ENCODE data around the gene RBM33. TPM values are rescaled to one million over a fixed set of nuclear protein-coding genes. Genes with fewer than 3 reads are reported as not detected.

The RBM33 gene
- total and polyA plus RNA-seq, 2 experiments from 2014 or later, result 10.5 to 36.0 TPM

DNA sequence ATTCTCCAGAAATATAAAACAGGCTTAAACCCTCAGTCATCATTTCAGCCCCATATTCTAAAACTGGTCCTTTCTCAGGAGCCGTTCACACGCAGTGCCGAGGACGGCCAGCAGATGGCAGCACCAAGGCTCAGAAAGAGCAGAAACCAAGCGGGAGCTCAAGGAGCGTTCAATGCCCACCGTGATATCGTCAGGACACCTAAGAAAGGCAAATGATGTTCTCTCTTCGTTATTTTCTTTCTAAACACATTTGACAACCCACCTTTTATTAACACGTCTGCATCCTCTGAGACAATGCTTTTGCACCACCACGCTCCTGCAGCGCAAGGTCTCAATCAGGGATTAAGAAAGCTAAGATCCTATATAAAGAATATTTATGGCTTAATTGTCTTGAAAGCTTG lies 45.7 kb upstream of the RBM33 start:
- H4K20me1 ChIP-seq (ENCODE audit: insufficient read depth), result no peaks in the 10 kb centered on the region
- DNase-seq, result peak; percentile 80
- WGBS, 2 experiments (ENCODE audit: low coverage in 1 of 2, low lambda C conversion rate in 2 of 2, missing lambda C conversion rate in 2 of 2), result 10 to 12% methylated on average over 12 of the region's 12 CpGs
- H3K9me2 ChIP-seq (ENCODE audit: insufficient read depth), result no peaks in the 10 kb centered on the region
- H3K4me3 ChIP-seq, result 0 out of 2 replicates have a peak overlapping the region, but pooled peaks have one; percentile 23
- no peaks in the 10 kb centered on the region for H3K9me3 ChIP-seq (ENCODE audit: low read depth)
- H3K27ac ChIP-seq, result no peak overlapping the region
- 0 out of 2 replicates have a peak, but pooled peaks cover 3% of the 10 kb centered on the region for H3F3A ChIP-seq (ENCODE audit: insufficient read depth)
- TF ChIP-seq EZH2 (IDR thresholded peaks at IDR 0.05; ENCODE audit: insufficient read depth, poor library complexity, severe bottlenecking) (no peak), EZH2phosphoT487 (IDR thresholded peaks at IDR 0.05; ENCODE audit: insufficient read depth, low read depth) (no peak)
- H3K4me1 ChIP-seq (ENCODE audit: insufficient read depth), result no peaks in the 10 kb centered on the region
- no peak overlapping the region for H2AFZ ChIP-seq
- no peaks in the 10 kb centered on the region for H3K79me2 ChIP-seq (ENCODE audit: insufficient read depth)
- no peak overlapping the region for H3K9ac ChIP-seq
- H3K4me2 ChIP-seq (ENCODE audit: unreplicated experiment), result peak overlapping the region; percentile 32
- peaks cover 26% of the 10 kb centered on the region for H3K27me3 ChIP-seq (replicated peaks; ENCODE audit: insufficient read depth)
- in situ Hi-C loops (cut with MboI), result no loop called here
- no peaks in the 10 kb centered on the region for H3K36me3 ChIP-seq (ENCODE audit: low read depth)

DNA sequence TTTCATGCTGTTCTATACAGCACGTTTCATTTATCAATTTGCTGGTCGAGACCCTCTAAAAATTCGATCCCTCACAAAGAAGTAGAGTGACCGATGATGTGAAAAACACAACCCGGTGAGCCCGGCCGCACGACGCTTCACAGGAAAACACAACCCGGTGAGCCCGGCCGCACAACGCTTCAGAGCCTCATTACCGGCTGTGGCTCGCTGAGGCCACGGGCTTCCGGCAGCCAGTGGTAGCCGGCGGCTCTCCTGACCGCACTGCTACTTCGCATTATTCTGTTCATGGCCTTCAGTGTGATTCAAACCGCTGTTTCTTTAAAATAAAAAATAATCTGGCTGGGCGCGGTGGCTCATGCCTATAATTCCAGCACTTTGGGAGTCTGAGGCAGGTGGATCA lies 42.3 kb upstream of the RBM33 start:
- DNase-seq, result no peak
- Histone ChIP-seq H3K79me2 (ENCODE audit: insufficient read depth) (no peaks in the 10 kb centered on the region), H3K4me2 (ENCODE audit: unreplicated experiment) (no peak overlapping the region), H3K9me2 (ENCODE audit: insufficient read depth) (no peaks in the 10 kb centered on the region), H3K4me1 (ENCODE audit: insufficient read depth) (no peaks in the 10 kb centered on the region), H3K27me3 (replicated peaks; ENCODE audit: insufficient read depth) (peaks cover 26% of the 10 kb centered on the region), H4K20me1 (ENCODE audit: insufficient read depth) (no peaks in the 10 kb centered on the region), H3K36me3 (ENCODE audit: low read depth) (no peaks in the 10 kb centered on the region), H3F3A (ENCODE audit: insufficient read depth) (0 out of 2 replicates have a peak, but pooled peaks cover 3% of the 10 kb centered on the region), H3K9ac (no peak overlapping the region), H2AFZ (no peak overlapping the region), H3K27ac (no peak overlapping the region), H3K4me3 (no peak overlapping the region), H3K9me3 (ENCODE audit: low read depth) (no peaks in the 10 kb centered on the region)
- 79 to 80% methylated on average over 24 of the region's 24 CpGs for WGBS, 2 experiments (ENCODE audit: low coverage in 1 of 2, low lambda C conversion rate in 2 of 2, missing lambda C conversion rate in 2 of 2)
- in situ Hi-C loops (cut with MboI), result no loop called here
- TF ChIP-seq EZH2 (IDR thresholded peaks at IDR 0.05; ENCODE audit: insufficient read depth, poor library complexity, severe bottlenecking), result no peak
- no peak for TF ChIP-seq EZH2phosphoT487 (IDR thresholded peaks at IDR 0.05; ENCODE audit: insufficient read depth, low read depth)

GRCh38 chr7:155602750-155603149 lies 41.7 kb upstream of the RBM33 start:
- peaks cover 26% of the 10 kb centered on the region for H3K27me3 ChIP-seq (replicated peaks; ENCODE audit: insufficient read depth)
- no peaks in the 10 kb centered on the region for H3K4me1 ChIP-seq (ENCODE audit: insufficient read depth)
- TF ChIP-seq EZH2 (IDR thresholded peaks at IDR 0.05; ENCODE audit: insufficient read depth, poor library complexity, severe bottlenecking) (no peak), EZH2phosphoT487 (IDR thresholded peaks at IDR 0.05; ENCODE audit: insufficient read depth, low read depth) (no peak)
- in situ Hi-C loops (cut with MboI), result no loop called here
- H3K4me3 ChIP-seq, result no peak overlapping the region
- H3K9me3 ChIP-seq (ENCODE audit: low read depth), result no peaks in the 10 kb centered on the region
- no peak overlapping the region for H2AFZ ChIP-seq
- no peak overlapping the region for H3K27ac ChIP-seq
- H3F3A ChIP-seq (ENCODE audit: insufficient read depth), result 0 out of 2 replicates have a peak, but pooled peaks cover 3% of the 10 kb centered on the region
- no peaks in the 10 kb centered on the region for H4K20me1 ChIP-seq (ENCODE audit: insufficient read depth)
- WGBS, 2 experiments (ENCODE audit: low coverage in 1 of 2, low lambda C conversion rate in 2 of 2, missing lambda C conversion rate in 2 of 2), result 64 to 67% methylated on average over 7 of the region's 7 CpGs
- DNase-seq, result no peak
- no peaks in the 10 kb centered on the region for H3K9me2 ChIP-seq (ENCODE audit: insufficient read depth)
- no peak overlapping the region for H3K9ac ChIP-seq
- H3K36me3 ChIP-seq (ENCODE audit: low read depth), result no peaks in the 10 kb centered on the region
- no peaks in the 10 kb centered on the region for H3K79me2 ChIP-seq (ENCODE audit: insufficient read depth)
- H3K4me2 ChIP-seq (ENCODE audit: unreplicated experiment), result no peak overlapping the region

DNA sequence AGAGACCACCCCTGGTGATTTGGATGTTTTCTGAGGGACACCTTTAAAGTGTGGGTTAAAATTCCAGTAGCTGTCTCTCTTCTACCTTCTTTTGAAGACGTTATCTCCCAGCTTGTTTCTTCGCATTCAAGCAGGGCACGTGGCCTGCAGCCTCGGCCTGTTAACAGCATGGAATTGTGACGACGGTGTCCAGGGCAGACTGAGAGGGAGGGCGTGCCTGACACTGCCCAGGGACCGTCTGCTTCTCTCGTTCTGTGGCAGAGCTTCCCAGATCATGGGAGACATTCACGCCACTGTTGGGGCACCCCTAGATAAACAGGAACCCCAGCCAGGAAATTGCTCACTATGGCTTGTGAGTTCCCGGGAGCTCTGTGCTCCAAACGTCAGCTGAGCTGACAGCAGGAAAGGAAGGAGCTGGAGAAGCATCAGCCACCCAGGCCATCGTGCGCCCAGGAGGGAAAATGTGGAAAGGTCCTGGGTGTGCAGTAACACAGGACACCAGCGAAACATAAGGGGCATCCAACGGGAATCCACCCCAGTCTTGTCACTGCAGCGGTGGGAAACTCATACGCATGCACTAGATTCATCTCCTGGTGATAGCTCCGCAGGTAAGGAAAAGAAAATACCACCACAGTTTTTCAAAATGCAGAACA lies 41.1 kb upstream of the RBM33 start:
- H3K9ac ChIP-seq, result no peak overlapping the region
- no peaks in the 10 kb centered on the region for H3K36me3 ChIP-seq (ENCODE audit: low read depth)
- no peaks in the 10 kb centered on the region for H3K9me2 ChIP-seq (ENCODE audit: insufficient read depth)
- no peak overlapping the region for H3K4me2 ChIP-seq (ENCODE audit: unreplicated experiment)
- no peaks in the 10 kb centered on the region for H3K4me1 ChIP-seq (ENCODE audit: insufficient read depth)
- H3K9me3 ChIP-seq (ENCODE audit: low read depth), result no peaks in the 10 kb centered on the region
- peaks cover 26% of the 10 kb centered on the region for H3K27me3 ChIP-seq (replicated peaks; ENCODE audit: insufficient read depth)
- DNase-seq, result no peak
- H3F3A ChIP-seq (ENCODE audit: insufficient read depth), result no peaks in the 10 kb centered on the region
- H3K79me2 ChIP-seq (ENCODE audit: insufficient read depth), result no peaks in the 10 kb centered on the region
- H3K4me3 ChIP-seq, result no peak overlapping the region
- TF ChIP-seq EZH2phosphoT487 (IDR thresholded peaks at IDR 0.05; ENCODE audit: insufficient read depth, low read depth), result no peak
- no peak for TF ChIP-seq EZH2 (IDR thresholded peaks at IDR 0.05; ENCODE audit: insufficient read depth, poor library complexity, severe bottlenecking)
- in situ Hi-C loops (cut with MboI), result no loop called here
- no peak overlapping the region for H2AFZ ChIP-seq
- H4K20me1 ChIP-seq (ENCODE audit: insufficient read depth), result no peaks in the 10 kb centered on the region
- H3K27ac ChIP-seq, result no peak overlapping the region
- 57 to 59% methylated on average over 19 of the region's 19 CpGs for WGBS, 2 experiments (ENCODE audit: low coverage in 1 of 2, low lambda C conversion rate in 2 of 2, missing lambda C conversion rate in 2 of 2)
